Measurements from ENCODE around the gene MRRF. TPM values are rescaled to one million over a fixed set of nuclear protein-coding genes. Genes with fewer than 3 reads are reported as not detected.
A peak's percentile ranks its signal among the peaks of the same experiment; 100 is the strongest.

MRRF gene
- total RNA-seq, 1 experiment from 2014 or later: 42.3 TPM

DNA sequence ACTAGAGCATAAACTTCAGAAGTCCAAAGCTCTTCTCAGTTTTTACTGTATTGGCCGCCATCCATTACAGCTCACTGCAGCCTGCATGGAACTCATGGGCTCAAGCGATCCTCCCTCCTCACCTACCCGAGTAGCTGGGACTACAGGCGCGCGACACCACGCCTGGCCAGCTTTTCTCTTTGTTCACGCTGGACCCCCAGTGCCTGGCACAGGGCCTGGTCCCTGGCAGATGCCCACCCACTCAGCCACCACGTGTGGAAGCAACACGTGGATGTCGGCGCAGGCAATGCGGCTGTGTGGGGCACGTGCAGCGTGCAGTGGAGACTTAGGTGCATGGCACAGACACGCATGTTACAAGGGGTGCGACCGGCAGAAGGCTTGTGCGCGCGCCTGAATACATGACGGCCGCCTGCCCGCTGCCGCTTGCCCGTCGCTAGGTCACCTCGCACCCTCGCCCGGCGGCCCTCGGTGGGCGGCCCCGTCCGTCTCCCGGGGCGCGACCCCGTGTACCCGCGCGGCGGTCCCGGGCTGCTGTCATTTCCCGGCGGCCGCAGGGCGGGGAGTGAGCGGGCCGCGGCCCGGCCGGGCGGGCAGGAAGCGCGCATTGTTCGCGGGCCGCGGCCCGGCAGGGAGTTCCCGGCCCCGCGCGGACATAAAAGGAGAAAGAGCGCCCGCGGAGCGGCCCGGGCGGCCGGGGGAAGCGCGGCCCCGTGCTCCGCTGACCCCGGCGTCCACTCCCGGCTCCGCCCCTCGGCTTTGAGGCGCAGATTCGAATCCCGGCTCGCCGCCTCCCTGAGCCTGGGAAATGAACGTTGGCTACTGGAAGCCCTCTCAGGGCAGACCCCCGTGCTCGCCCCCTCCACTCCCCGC is 82.0 kb downstream of the MRRF start (continued):
- TF ChIP-seq JAZF1 (CRISPR knock-in tag; IDR thresholded peaks at IDR 0.05): no peak
- no peak for TF ChIP-seq ZNF416 (CRISPR knock-in tag; IDR thresholded peaks at IDR 0.05)
- TF ChIP-seq FOXK1 (CRISPR knock-in tag; IDR thresholded peaks at IDR 0.05): 0 out of 2 replicates have a peak, but pooled peaks have one; percentile 47
- no peak for TF ChIP-seq E2F1 (CRISPR knock-in tag; IDR thresholded peaks at IDR 0.05)
- no peak for TF ChIP-seq TCF7 (CRISPR knock-in tag; IDR thresholded peaks at IDR 0.05; ENCODE audit: low read depth)
- TF ChIP-seq FOXJ3 (CRISPR knock-in tag; IDR thresholded peaks at IDR 0.05; ENCODE audit: borderline replicate concordance): no peak
- no peak for TF ChIP-seq TEAD1 (CRISPR knock-in tag; IDR thresholded peaks at IDR 0.05)
- TF ChIP-seq MXD4 (CRISPR knock-in tag; IDR thresholded peaks at IDR 0.05; ENCODE audit: borderline replicate concordance): no peak
- TF ChIP-seq ZNF263 (CRISPR knock-in tag; IDR thresholded peaks at IDR 0.05; ENCODE audit: low read depth): no peak
- no peak for TF ChIP-seq CREB1 (CRISPR knock-in tag; IDR thresholded peaks at IDR 0.05)
- no peak for TF ChIP-seq ZNF396 (CRISPR knock-in tag; IDR thresholded peaks at IDR 0.05; ENCODE audit: borderline replicate concordance)
- no peak for TF ChIP-seq NFE2L1 (CRISPR knock-in tag; IDR thresholded peaks at IDR 0.05)
- no peak for TF ChIP-seq NFATC4 (CRISPR knock-in tag; IDR thresholded peaks at IDR 0.05)
- 0 out of 2 replicates have a peak, but pooled peaks have one; percentile 20 for TF ChIP-seq MYBL2 (CRISPR knock-in tag; IDR thresholded peaks at IDR 0.05)
- TF ChIP-seq, protein P1, sequence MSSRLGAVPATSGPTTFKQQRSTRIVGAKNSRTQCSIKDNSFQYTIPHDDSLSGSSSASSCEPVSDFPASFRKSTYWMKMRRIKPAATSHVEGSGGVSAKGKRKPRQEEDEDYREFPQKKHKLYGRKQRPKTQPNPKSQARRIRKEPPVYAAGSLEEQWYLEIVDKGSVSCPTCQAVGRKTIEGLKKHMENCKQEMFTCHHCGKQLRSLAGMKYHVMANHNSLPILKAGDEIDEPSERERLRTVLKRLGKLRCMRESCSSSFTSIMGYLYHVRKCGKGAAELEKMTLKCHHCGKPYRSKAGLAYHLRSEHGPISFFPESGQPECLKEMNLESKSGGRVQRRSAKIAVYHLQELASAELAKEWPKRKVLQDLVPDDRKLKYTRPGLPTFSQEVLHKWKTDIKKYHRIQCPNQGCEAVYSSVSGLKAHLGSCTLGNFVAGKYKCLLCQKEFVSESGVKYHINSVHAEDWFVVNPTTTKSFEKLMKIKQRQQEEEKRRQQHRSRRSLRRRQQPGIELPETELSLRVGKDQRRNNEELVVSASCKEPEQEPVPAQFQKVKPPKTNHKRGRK (CRISPR knock-in tag; IDR thresholded peaks at IDR 0.05; ENCODE audit: borderline replicate concordance): no peak
- TF ChIP-seq, protein P2, sequence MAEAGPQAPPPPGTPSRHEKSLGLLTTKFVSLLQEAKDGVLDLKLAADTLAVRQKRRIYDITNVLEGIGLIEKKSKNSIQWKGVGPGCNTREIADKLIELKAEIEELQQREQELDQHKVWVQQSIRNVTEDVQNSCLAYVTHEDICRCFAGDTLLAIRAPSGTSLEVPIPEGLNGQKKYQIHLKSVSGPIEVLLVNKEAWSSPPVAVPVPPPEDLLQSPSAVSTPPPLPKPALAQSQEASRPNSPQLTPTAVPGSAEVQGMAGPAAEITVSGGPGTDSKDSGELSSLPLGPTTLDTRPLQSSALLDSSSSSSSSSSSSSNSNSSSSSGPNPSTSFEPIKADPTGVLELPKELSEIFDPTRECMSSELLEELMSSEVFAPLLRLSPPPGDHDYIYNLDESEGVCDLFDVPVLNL (CRISPR knock-in tag; IDR thresholded peaks at IDR 0.05; ENCODE audit: borderline replicate concordance, low read depth): no peak
- TF ChIP-seq, protein P3, sequence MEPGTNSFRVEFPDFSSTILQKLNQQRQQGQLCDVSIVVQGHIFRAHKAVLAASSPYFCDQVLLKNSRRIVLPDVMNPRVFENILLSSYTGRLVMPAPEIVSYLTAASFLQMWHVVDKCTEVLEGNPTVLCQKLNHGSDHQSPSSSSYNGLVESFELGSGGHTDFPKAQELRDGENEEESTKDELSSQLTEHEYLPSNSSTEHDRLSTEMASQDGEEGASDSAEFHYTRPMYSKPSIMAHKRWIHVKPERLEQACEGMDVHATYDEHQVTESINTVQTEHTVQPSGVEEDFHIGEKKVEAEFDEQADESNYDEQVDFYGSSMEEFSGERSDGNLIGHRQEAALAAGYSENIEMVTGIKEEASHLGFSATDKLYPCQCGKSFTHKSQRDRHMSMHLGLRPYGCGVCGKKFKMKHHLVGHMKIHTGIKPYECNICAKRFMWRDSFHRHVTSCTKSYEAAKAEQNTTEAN (CRISPR knock-in tag; IDR thresholded peaks at IDR 0.05): no peak

- peaks cover 1% of the 10 kb centered on the region for H3K9me3 Mint-ChIP-seq
- ATAC-seq (peak; percentile 18), DNase-seq (ENCODE audit: low spot score) (no peak)
- peaks cover 20% of the 10 kb centered on the region for H3K4me1 Mint-ChIP-seq
- peaks cover 35% of the 10 kb centered on the region for H3K27me3 Mint-ChIP-seq (ENCODE audit: low read depth)
- no peak overlapping the region for H3K27ac Mint-ChIP-seq
- no peak for TF ChIP-seq SP1 (CRISPR knock-in tag; conservative IDR thresholded peaks at IDR 0.05)
- no peak for TF ChIP-seq E2F1 (CRISPR knock-in tag; IDR thresholded peaks at IDR 0.05)
- TF ChIP-seq ATF2 (CRISPR knock-in tag; IDR thresholded peaks at IDR 0.05; ENCODE audit: borderline replicate concordance, low read depth): no peak
- peak overlapping the region; percentile 81 for H3K4me3 Mint-ChIP-seq
- CTCF ChIA-PET: interaction anchor here (0.6 to 8.8 kb wide), 9 partner anchors 9 to 252 kb away, joined by 3 to 366 read pairs (median 4); partner anchors contain the start of genes MRRF and RBM18
- POLR2A ChIA-PET: interaction anchor here (2.0 kb wide), 1 partner anchor 11 kb away, joined by 7 read pairs; no protein-coding TSS in a partner anchor
- 0 out of 2 replicates have a peak, but pooled peaks cover under 1% of the 10 kb centered on the region for H3K36me3 Mint-ChIP-seq
Measured at GRCh38 chr9:122347348-122348287, 82.9 kb downstream of the MRRF start.
